Stimulated activated memory B cell treated with anti-CD40 and anti-IgM and Interleukin-4, amounts not matched to agents 10 μg/mL and 1 μg/mL and 100 μg/mL, for 72 hours (primary cell): Measurements from ENCODE around the gene KLHDC8A.

Experiments
- ATAC-seq: fragments of 150-1000 bp; cut with Tn5 transposase; 2 replicates; pipeline ENCODE4 v1.10.0; 2021
- H3K27ac Mint-ChIP-seq: one replicate; pipeline ENCODE4 v1.8.0; 2022; ENCODE audit warnings: mild to moderate bottlenecking, mixed read lengths
- H3K27me3 Mint-ChIP-seq: one replicate; pipeline ENCODE4 v1.8.0; 2022; ENCODE audit warnings: mixed read lengths
- H3K36me3 Mint-ChIP-seq: one replicate; pipeline ENCODE4 v1.8.0; 2022; ENCODE audit warnings: mixed read lengths
- H3K4me1 Mint-ChIP-seq: one replicate; pipeline ENCODE4 v1.8.0; 2022; ENCODE audit warnings: mixed read lengths
- H3K4me3 Mint-ChIP-seq: one replicate; pipeline ENCODE4 v1.8.0; 2022; ENCODE audit warnings: mild to moderate bottlenecking, moderate library complexity, mixed read lengths
- H3K9me3 Mint-ChIP-seq: one replicate; pipeline ENCODE4 v1.8.0; 2022; ENCODE audit warnings: mixed read lengths

Gene KLHDC8A

DNA sequence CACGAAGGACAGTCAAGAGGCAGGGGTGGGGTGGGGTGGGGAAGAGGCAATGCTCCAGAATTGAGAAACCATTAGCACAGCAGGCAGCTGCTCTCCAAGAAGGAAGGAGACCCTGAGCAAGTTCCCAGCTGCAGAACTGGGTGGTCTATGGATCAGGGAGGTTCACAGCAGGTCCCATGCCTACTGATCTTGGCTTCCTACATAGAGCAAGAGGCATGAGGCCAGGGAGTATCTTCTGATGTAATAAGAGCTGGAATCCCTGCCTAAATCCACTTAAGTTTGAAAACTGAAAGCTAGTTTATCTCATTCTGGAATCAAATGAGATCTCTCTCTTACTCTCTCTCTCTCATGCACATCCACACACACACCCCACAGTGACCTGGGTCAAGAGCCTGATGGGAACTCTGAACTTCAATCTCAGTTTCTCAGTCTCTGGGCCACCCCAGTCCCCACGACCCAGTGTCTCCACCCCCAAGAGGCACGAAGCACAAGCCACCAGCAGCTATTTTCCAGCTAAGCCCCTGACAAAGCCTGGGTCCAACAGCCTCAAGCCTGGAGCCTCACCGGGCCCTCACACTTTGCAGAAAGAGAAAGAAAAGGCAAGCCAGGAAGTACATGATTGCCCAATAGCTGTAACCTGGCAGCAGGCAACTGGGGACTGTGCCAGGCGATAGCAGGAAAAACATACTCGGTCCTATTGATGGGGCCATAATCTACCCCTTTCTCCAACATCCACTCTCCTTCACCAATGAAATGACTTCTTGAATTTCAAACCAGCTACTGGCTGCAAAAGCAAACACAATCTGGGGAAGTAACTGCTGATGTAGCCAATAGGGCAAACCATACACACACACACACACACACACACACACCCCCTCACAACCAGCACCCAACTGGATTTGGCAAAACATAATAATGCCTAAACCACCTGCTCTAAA is 37.4 kb downstream of the KLHDC8A start:
- H3K9me3 Mint-ChIP-seq = no peaks in the 10 kb centered on the region
- H3K27me3 Mint-ChIP-seq = no peaks in the 10 kb centered on the region
- H3K4me3 Mint-ChIP-seq = peak overlapping the region; percentile 96
- peaks cover 82% of the 10 kb centered on the region for H3K4me1 Mint-ChIP-seq
- ATAC-seq = no peak
- H3K36me3 Mint-ChIP-seq = peaks cover 29% of the 10 kb centered on the region
- peak overlapping the region; percentile 97 for H3K27ac Mint-ChIP-seq

DNA sequence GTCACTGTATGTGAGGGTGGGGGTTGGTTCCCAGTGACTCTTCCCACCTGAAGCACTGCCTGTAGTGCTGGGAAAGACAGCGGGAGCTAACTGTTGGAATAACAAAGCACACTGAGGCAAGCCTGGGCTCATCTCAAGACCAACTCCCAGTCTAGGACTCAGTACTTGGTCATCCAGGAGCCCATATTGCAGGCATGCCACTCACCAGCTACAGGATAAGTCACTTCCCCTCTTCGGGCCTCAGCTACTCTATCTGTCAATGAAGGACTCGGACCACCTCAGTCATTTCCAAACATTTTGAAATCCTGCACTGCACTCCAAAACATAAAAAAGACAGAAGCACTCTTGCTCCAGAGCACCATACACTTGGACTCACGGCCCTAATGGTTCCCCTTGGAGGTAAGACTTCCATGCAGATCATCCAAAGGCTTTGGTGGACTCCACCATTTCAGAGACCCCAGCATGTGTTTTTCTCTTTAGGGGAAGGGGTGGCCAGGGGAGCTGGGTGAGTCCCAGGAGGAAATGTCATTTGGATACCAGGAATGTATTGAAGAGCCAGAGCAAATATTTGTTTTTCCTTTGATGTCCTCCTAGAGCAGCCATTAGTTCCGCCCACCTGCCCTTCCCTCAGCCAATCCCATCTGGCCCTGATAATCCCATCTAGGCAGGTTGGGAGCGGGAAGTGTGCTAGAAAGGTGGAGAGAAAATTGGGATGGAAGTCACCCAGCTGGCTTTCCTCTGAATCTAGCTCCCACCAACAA is 38.3 kb downstream of the KLHDC8A start:
- H3K27me3 Mint-ChIP-seq = no peaks in the 10 kb centered on the region
- H3K27ac Mint-ChIP-seq = peak overlapping the region; percentile 97
- H3K4me3 Mint-ChIP-seq = peak overlapping the region; percentile 96

GRCh38 chr1:205317311-205317917 is 39.3 kb downstream of the KLHDC8A start:
- Mint-ChIP-seq H3K27me3 (no peaks in the 10 kb centered on the region), H3K4me3 (peak overlapping the region; percentile 96), H3K9me3 (no peaks in the 10 kb centered on the region), H3K4me1 (peaks cover 94% of the 10 kb centered on the region), H3K36me3 (peaks cover 29% of the 10 kb centered on the region), H3K27ac (peak overlapping the region; percentile 97)
- ATAC-seq = no peak

More for the DNA sequence above, 38.3 kb downstream of the KLHDC8A start:
- Mint-ChIP-seq H3K9me3 (no peaks in the 10 kb centered on the region), H3K36me3 (peaks cover 29% of the 10 kb centered on the region), H3K4me1 (peaks cover 86% of the 10 kb centered on the region)
- no peak for ATAC-seq

- ATAC-seq = no peak
- Mint-ChIP-seq H3K4me1 (peaks cover 96% of the 10 kb centered on the region), H3K4me3 (peak overlapping the region; percentile 71), H3K9me3 (no peaks in the 10 kb centered on the region), H3K27ac (peak overlapping the region; percentile 97), H3K36me3 (peaks cover 32% of the 10 kb centered on the region), H3K27me3 (no peaks in the 10 kb centered on the region)
These were observed 40.6 kb downstream of the KLHDC8A start for GRCh38 chr1:205316161-205316566.

GRCh38 chr1:205315008-205315618 is 41.6 kb downstream of the KLHDC8A start:
- Mint-ChIP-seq H3K36me3 (peaks cover 33% of the 10 kb centered on the region), H3K4me1 (peaks cover 100% of the 10 kb centered on the region), H3K27me3 (no peaks in the 10 kb centered on the region), H3K9me3 (no peaks in the 10 kb centered on the region), H3K4me3 (peak overlapping the region; percentile 72), H3K27ac (peak overlapping the region; percentile 87)
- ATAC-seq = no peak

GRCh38 chr1:205313563-205314308 is 43.0 kb downstream of the KLHDC8A start:
- no peaks in the 10 kb centered on the region for H3K9me3 Mint-ChIP-seq
- H3K27me3 Mint-ChIP-seq = no peaks in the 10 kb centered on the region
- peak overlapping the region; percentile 72 for H3K4me3 Mint-ChIP-seq
- peaks cover 96% of the 10 kb centered on the region for H3K4me1 Mint-ChIP-seq
- peak; percentile 93 for ATAC-seq
- H3K27ac Mint-ChIP-seq = peak overlapping the region; percentile 87
- peaks cover 31% of the 10 kb centered on the region for H3K36me3 Mint-ChIP-seq

DNA sequence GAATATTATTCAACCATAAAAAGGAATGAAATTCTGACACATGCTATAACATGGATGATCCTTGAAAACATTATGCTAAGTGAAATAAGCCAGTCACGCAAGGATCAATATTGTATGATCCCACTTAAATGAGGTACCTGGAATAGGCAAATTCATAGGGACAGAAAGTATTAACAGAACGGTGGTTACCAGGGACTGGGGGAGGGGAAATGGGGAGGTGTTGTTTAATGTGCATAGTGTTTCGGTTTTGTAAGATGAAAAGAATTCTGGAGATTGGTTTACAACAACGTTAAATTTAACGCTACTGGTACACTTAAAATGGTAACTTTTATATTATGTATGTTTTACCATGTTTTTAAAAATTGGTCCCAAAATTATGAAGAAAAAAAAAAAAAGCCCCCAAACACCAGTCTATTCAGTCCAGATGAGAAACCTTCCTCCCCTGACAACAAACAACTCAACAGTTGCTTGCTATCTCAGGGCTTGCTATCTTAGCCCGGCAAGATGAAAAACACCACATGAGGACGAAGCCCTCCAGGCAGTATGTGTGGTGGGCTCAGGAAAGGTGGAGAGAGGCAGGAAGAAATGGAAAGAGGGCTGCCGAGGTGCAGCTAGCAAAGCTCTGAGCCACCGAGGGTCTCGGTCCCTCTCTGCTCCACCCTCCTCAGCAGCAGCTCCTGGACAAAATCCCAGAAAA is 43.7 kb downstream of the KLHDC8A start:
- no peak for ATAC-seq
- peaks cover 95% of the 10 kb centered on the region for H3K4me1 Mint-ChIP-seq
- H3K4me3 Mint-ChIP-seq = peak overlapping the region; percentile 72
- peak overlapping the region; percentile 87 for H3K27ac Mint-ChIP-seq
- peaks cover 32% of the 10 kb centered on the region for H3K36me3 Mint-ChIP-seq
- H3K9me3 Mint-ChIP-seq = no peaks in the 10 kb centered on the region
- H3K27me3 Mint-ChIP-seq = no peaks in the 10 kb centered on the region

DNA sequence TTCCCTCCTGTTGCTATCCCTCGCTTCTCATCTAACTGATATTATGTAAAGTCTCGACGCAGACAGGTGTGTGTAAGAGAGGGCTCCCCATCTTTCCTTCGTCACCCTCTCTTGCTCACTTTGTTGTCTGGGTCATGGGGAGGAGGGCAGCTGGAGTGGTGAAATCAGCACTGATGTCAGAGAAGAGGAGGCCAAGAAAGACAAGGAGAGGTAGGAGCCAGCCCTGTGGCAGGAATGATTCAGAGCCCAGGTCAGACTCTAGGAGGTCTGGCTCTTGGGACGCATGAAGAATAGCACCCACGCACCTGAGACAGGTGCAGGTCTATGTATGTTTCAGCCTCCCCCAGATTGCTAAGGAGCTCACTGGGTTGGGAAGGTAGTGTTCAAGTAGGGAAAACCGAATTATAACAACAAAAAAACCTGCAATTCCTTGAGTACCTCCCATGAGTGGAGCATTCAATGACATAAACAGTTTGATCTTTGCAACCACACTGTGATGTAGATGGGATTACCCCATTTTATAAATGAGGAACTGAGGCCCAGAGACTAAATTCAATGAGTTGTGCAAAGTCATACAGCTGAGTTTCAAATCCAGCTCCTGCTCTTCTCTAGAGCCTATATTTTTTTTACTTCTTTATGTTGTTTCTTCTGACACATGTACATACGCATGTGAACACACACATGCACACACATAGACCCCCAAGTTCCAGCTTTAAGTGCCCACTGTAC is 45.6 kb downstream of the KLHDC8A start:
- H3K36me3 Mint-ChIP-seq = peaks cover 51% of the 10 kb centered on the region
- H3K27ac Mint-ChIP-seq = peak overlapping the region; percentile 87
- peak; percentile 57 for ATAC-seq
- no peaks in the 10 kb centered on the region for H3K27me3 Mint-ChIP-seq
- H3K4me1 Mint-ChIP-seq = peaks cover 84% of the 10 kb centered on the region
- H3K4me3 Mint-ChIP-seq = peak overlapping the region; percentile 71
- no peaks in the 10 kb centered on the region for H3K9me3 Mint-ChIP-seq

GRCh38 chr1:205309741-205310140 is 47.0 kb downstream of the KLHDC8A start:
- Mint-ChIP-seq H3K36me3 (peaks cover 65% of the 10 kb centered on the region), H3K4me1 (peaks cover 77% of the 10 kb centered on the region), H3K4me3 (no peak overlapping the region), H3K27ac (peak overlapping the region; percentile 87), H3K9me3 (no peaks in the 10 kb centered on the region), H3K27me3 (no peaks in the 10 kb centered on the region)
- ATAC-seq = no peak

- Mint-ChIP-seq H3K27me3 (no peaks in the 10 kb centered on the region), H3K27ac (no peak overlapping the region), H3K36me3 (peaks cover 89% of the 10 kb centered on the region), H3K4me1 (peaks cover 66% of the 10 kb centered on the region), H3K9me3 (no peaks in the 10 kb centered on the region), H3K4me3 (no peak overlapping the region)
- no peak for ATAC-seq
These were observed 49.7 kb downstream of the KLHDC8A start for GRCh38 chr1:205306929-205307566.

GRCh38 chr1:205304695-205305070 is 52.0 kb downstream of the KLHDC8A start:
- H3K4me1 Mint-ChIP-seq = peaks cover 66% of the 10 kb centered on the region
- no peak overlapping the region for H3K27ac Mint-ChIP-seq
- no peaks in the 10 kb centered on the region for H3K27me3 Mint-ChIP-seq
- H3K4me3 Mint-ChIP-seq = no peak overlapping the region
- ATAC-seq = no peak
- no peaks in the 10 kb centered on the region for H3K9me3 Mint-ChIP-seq
- peaks cover 77% of the 10 kb centered on the region for H3K36me3 Mint-ChIP-seq

GRCh38 chr1:205304046-205304694 is 52.6 kb downstream of the KLHDC8A start:
- no peak overlapping the region for H3K27ac Mint-ChIP-seq
- H3K4me3 Mint-ChIP-seq = no peak overlapping the region
- ATAC-seq = no peak
- no peaks in the 10 kb centered on the region for H3K9me3 Mint-ChIP-seq
- H3K27me3 Mint-ChIP-seq = no peaks in the 10 kb centered on the region
- H3K36me3 Mint-ChIP-seq = peaks cover 72% of the 10 kb centered on the region
- peaks cover 62% of the 10 kb centered on the region for H3K4me1 Mint-ChIP-seq
